DMS 273 (cell line): ENCODE results near the gene USP54.

Experiments
- DNase-seq: peaks from one replicate; lab custom pipeline; 2025; ENCODE audit not compliant: unreplicated experiment; lab: John Stamatoyannopoulos, UW

Gene USP54

GRCh38 chr10:73469579-73469978 is 121.6 kb downstream of the USP54 start:
- no peak for DNase-seq

- no peak for DNase-seq
Observed at GRCh38 chr10:73467206-73467605, 123.9 kb downstream of the USP54 start.

- no peak for DNase-seq
Observed at GRCh38 chr10:73465978-73466726, 125.0 kb downstream of the USP54 start.

- no peak for DNase-seq
Observed at GRCh38 chr10:73460897-73461296, 130.2 kb downstream of the USP54 start.

- DNase-seq: no peak
Observed at GRCh38 chr10:73459683-73460314, 131.3 kb downstream of the USP54 start.

- DNase-seq: no peak
Observed at GRCh38 chr10:73456187-73456890, 134.8 kb downstream of the USP54 start.

GRCh38 chr10:73449113-73449512 is 142.0 kb downstream of the USP54 start:
- DNase-seq: no peak

GRCh38 chr10:73448384-73448783 is 142.8 kb downstream of the USP54 start:
- DNase-seq: no peak
